ENCODE measurements around the gene NAA50.

The NAA50 gene

DNA sequence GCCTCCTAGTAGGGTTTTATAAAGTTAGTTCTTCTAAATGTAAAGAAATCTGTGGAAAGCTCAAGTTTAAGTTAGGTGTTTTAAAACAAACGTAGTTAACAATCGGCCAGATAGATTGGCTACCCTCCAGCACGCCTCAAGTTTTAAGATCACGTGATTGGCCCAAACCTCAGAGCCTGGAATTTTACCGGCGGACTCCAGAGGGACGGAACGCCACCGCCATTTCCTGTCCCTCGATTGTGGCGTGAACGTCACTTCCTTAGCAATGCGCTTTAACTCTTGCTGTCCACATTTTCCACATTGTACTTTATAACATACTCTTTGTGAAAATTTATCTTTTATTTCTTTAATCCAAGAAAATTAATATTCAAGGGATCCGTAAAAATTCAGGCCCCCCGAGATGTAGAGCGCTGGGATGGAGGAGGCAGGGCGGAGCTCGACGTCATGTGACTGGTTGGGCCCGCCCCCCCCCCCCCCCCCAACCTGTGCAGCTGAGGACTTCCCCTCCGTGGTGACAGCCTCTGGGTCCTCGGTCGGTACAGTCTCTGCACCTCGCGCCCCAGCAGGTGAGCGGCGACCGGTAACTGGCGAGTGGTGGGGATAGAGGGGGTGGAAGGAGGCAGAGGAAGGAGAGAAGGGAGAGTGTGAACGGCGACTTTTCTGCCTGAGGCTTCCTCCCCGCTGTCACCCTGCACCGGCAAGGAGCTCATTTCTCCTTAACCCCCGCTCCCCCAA is 666 bp upstream of the NAA50 start, which contains the start of gene ATP6V1A:
Gene ATP6V1A, plus strand, starts transcription at position 488 of the 735 bp plus-strand sequence. CDS start 31,719 bp downstream, outside the sequence.
- H3K4me3 ChIP-seq (ENCODE audit: low read depth, low read length): peak within 1 kb of the TSS; percentile 86
- peak; percentile 92 for DNase-seq (ENCODE audit: low read depth)
- TF ChIP-seq MYC (IDR thresholded peaks at IDR 0.05; ENCODE audit: low read depth, low read length): peak; percentile 53
- TF ChIP-seq, protein P1, sequence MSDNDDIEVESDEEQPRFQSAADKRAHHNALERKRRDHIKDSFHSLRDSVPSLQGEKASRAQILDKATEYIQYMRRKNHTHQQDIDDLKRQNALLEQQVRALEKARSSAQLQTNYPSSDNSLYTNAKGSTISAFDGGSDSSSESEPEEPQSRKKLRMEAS (IDR thresholded peaks at IDR 0.05; ENCODE audit: low read depth, low read length): peak; percentile 85
- peak; percentile 23 for TF ChIP-seq POLR2A (IDR thresholded peaks at IDR 0.05; ENCODE audit: extremely low read depth, insufficient read length)
- TF ChIP-seq, protein P2, sequence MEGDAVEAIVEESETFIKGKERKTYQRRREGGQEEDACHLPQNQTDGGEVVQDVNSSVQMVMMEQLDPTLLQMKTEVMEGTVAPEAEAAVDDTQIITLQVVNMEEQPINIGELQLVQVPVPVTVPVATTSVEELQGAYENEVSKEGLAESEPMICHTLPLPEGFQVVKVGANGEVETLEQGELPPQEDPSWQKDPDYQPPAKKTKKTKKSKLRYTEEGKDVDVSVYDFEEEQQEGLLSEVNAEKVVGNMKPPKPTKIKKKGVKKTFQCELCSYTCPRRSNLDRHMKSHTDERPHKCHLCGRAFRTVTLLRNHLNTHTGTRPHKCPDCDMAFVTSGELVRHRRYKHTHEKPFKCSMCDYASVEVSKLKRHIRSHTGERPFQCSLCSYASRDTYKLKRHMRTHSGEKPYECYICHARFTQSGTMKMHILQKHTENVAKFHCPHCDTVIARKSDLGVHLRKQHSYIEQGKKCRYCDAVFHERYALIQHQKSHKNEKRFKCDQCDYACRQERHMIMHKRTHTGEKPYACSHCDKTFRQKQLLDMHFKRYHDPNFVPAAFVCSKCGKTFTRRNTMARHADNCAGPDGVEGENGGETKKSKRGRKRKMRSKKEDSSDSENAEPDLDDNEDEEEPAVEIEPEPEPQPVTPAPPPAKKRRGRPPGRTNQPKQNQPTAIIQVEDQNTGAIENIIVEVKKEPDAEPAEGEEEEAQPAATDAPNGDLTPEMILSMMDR (IDR thresholded peaks at IDR 0.05; ENCODE audit: low read depth, low read length): no peak

DNA sequence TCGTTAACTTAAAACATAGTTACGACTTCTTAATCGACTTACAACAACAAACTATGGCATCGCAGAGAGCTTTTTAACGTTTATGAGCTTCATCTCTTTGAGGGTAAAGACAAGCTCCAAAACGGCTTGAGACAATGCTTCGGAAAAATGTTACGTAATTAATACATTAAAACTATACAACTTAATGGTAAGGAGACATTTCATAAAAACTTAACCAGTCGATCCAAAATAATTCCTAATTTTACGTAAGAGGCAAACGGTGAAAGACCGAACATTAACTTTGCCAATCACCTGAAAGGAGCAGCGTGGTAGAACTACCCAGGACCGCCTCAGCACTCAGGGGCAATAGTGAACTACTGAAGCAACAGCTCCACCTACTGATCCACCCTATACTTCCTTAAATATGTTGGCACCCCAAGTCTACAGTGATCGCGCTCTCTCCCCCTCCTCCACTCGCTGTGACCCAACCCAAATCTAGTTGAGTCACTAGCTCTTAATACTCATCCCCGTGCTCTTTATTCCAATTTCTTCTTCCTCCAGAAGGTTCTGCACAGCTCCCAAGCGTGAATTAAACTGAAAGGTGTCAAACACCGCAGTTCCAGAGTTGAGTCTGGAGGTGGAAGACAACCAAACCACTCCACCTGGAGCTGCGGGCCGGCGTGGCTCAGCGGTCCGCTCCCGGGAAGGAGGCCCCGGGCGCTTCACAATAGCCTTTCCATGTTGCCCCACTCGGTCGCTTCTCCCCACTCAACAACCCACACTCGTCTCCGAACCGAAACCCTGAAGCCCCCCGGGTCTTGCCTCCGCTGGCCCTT is 901 bp downstream of the NAA50 start:
- DNase-seq (ENCODE audit: low read depth): peak; percentile 90
- TF ChIP-seq, protein P1 (IDR thresholded peaks at IDR 0.05; ENCODE audit: low read depth, low read length): peak; percentile 67
- no peak for TF ChIP-seq POLR2A (IDR thresholded peaks at IDR 0.05; ENCODE audit: extremely low read depth, insufficient read length)
- TF ChIP-seq MYC (IDR thresholded peaks at IDR 0.05; ENCODE audit: low read depth, low read length): peak; percentile 77
- TF ChIP-seq, protein P2 (IDR thresholded peaks at IDR 0.05; ENCODE audit: low read depth, low read length): peak; percentile 47
- H3K4me3 ChIP-seq (ENCODE audit: low read depth, low read length): peak overlapping the region; percentile 86

DNA sequence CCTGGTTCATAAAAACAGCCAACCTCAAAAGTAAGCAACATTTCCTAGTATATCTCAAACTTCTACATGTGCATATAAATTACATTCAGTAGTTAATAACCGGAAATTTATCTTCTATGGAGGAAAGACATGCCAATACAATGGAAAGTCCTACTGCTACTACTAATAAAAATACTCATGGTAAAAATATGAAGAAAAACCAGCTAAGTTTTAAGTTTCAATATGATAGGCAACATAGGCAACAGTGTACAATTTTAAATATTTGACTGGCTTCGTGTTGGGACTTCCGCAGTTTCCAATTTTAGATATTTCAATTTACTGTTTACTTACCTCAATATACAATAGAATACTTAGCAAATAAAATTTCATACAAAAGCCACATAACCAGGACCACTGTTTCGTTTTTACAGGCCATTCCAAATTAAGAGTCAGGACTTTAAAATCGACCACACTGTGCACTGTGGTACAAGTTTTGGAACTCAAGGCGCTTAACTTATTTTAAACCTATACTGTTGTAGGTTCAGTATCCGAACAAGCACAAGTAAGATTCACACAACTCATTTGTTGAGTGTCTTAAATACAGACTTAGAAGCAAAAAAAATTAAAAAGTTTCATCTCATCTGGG is 2.9 kb downstream of the NAA50 start:
- peak overlapping the region; percentile 86 for H3K4me3 ChIP-seq (ENCODE audit: low read depth, low read length)
- no peak for DNase-seq (ENCODE audit: low read depth)
- TF ChIP-seq, protein P2 (IDR thresholded peaks at IDR 0.05; ENCODE audit: low read depth, low read length): no peak

DNA sequence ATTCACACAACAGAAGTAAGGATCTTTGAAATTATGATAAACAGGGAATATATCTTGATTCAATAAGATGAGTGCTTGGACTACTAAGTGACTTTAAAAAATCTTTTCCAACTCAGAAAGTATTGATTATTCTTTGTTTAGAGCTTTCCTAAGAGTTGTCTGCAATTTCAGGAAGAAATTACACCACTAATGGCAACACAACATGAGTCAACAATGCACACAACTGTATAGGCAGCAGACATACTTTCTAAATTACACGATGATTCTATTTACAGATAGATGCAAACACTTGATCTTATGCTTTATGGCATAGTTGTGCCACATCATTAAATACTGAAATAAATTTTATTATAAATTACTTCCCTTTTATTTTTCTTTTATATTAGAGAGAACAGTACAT is 4.4 kb downstream of the NAA50 start:
- peak overlapping the region; percentile 86 for H3K4me3 ChIP-seq (ENCODE audit: low read depth, low read length)
- no peak for DNase-seq (ENCODE audit: low read depth)
- TF ChIP-seq POLR2A (IDR thresholded peaks at IDR 0.05; ENCODE audit: extremely low read depth, insufficient read length): no peak

DNA sequence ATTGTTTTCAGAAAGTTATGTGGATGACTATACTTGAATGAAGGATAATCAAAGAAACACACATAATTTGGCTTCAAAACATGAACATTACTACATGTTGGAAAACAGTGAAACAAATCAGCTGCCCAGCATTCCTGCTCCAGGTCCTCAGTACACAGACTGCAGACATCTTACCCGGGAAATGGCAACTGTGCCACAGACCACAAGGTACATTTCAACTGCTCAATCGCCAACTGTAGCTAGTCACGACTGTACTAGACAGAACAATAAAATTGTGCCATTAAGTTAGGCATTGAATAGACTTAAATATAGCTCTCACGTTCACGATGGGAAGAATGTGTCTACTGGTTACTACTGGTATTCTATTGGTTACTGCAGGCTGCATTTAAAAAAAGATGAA is 5.0 kb downstream of the NAA50 start:
- H3K4me3 ChIP-seq (ENCODE audit: low read depth, low read length): no peak overlapping the region

More for the DNA sequence above, 5.0 kb downstream of the NAA50 start:
- no peak for DNase-seq (ENCODE audit: low read depth)
- TF ChIP-seq, protein P1 (IDR thresholded peaks at IDR 0.05; ENCODE audit: low read depth, low read length): no peak
- TF ChIP-seq, protein P2 (IDR thresholded peaks at IDR 0.05; ENCODE audit: low read depth, low read length): no peak
- TF ChIP-seq MYC (IDR thresholded peaks at IDR 0.05; ENCODE audit: low read depth, low read length) (no peak), POLR2A (IDR thresholded peaks at IDR 0.05; ENCODE audit: extremely low read depth, insufficient read length) (no peak)

All from NB4 (cell line).